Activated naive CD8-positive, alpha-beta T cell treated with anti-CD3 and anti-CD28 coated beads for 36 hours (primary cell): ENCODE data around the gene FNDC7. TPM values are rescaled to one million over a fixed set of nuclear protein-coding genes. Genes with fewer than 3 reads are reported as not detected.
A peak's percentile ranks its signal among the peaks of the same experiment; 100 is the strongest.
"Not testable (repeated sequence)": the region's sequence is repeated elsewhere in the genome, so short reads cannot be mapped to it uniquely, and the experiment has no call there.

ENCODE experiments used
- DNase-seq: peaks from one replicate; pipeline ENCODE4 v3.0.0; 2021
- H3K27ac Mint-ChIP-seq: one replicate; pipeline ENCODE4 v1.8.0; 2022; ENCODE audit warnings: mild to moderate bottlenecking, moderate library complexity, mixed read lengths
- H3K27me3 Mint-ChIP-seq: one replicate; pipeline ENCODE4 v1.8.0; 2022; ENCODE audit warnings: mild to moderate bottlenecking, mixed read lengths
- H3K36me3 Mint-ChIP-seq: one replicate; pipeline ENCODE4 v1.8.0; 2021; ENCODE audit warnings: mild to moderate bottlenecking, mixed read lengths
- H3K4me1 Mint-ChIP-seq: one replicate; pipeline ENCODE4 v1.8.0; 2021; ENCODE audit warnings: mixed read lengths
- H3K4me3 Mint-ChIP-seq: one replicate; pipeline ENCODE4 v1.8.0; 2022; ENCODE audit warnings: mild to moderate bottlenecking, moderate library complexity, mixed read lengths
- H3K9me3 Mint-ChIP-seq: one replicate; pipeline ENCODE4 v1.8.0; 2022; ENCODE audit warnings: mixed read lengths
- total RNA-seq, 2 experiments: library from RNA; stranded (reverse); gene quantifications; one replicate each; pipeline ENCODE4 v1.2.3, GENCODE V29; 2021

The FNDC7 gene, protein sequence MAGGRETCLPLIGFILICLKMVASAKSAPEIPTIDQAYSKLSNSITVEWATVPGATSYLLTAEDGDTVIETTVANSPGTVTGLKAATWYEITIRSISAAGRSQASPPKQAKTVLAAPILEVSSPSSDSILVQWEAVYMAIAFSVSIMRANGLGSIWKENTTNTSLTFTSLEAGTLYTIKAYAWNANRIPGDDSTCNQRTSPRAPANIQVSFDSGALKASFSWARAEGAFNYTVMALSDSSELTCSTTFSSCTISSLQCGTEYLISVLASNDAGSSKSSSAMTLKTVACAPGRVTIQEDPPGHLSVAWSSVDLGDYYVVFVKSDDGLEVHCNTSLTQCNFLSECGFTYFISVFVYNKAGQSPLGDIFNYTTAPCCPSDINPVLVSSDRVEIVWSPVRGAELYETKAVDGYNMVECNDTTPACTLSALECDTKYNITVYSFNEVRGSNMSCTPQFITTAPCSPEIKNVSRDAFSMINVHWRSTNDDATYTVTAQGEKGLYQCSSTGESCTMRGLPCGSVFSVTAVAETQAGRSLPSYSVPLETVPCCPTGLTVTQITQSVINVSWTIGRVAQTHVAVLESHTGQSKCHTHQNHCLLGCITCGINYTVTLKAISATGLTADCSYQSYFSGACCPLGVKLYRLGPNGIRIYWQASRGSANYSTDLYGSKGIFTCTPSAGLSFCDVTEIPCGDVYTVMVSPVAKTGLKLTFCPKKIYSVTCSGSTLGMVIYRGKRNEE
- not detected for total RNA-seq

DNA sequence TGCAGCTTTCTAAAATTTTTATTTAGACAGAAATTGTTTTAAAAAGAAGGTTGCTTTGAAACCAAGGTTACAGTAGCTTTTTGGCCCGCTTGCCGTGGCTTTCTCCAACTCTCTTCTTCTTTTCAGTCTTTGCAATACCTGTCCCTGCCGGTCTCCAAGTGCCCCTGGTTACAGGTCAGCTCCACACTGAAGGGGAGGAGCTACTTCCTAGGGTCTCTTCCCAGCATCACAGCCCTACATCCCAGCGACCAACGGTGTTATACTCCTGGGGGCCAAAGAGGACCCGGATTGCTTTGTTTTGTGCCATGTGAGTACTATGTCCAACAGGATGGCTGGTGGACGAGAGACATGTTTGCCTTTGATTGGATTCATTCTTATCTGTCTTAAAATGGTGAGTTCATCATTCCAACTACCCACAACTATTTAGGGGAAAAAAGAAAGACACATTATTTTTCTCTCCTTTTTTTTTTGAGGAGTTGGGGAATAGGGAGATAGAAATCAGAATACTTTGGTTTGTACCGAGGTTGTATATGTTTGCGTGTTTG lies at the start of gene FNDC7:
Gene FNDC7 (plus strand): TSS at position 303 of the 545 bp plus-strand sequence. CDS start 26 bp downstream, at position 329.
- DNase-seq = no peak
- no peaks in the 10 kb centered on the region for H3K9me3 Mint-ChIP-seq
- H3K27me3 Mint-ChIP-seq = no peaks in the 10 kb centered on the region
- no peaks in the 10 kb centered on the region for H3K4me1 Mint-ChIP-seq
- no peaks in the 10 kb centered on the region for H3K36me3 Mint-ChIP-seq
- no peak within 1 kb of the TSS for H3K27ac Mint-ChIP-seq
- no peak within 1 kb of the TSS for H3K4me3 Mint-ChIP-seq

- peak overlapping the region; percentile 97 for H3K27ac Mint-ChIP-seq
- no peak overlapping the region for H3K4me3 Mint-ChIP-seq
- no peak for DNase-seq
- no peaks in the 10 kb centered on the region for H3K9me3 Mint-ChIP-seq
- H3K36me3 Mint-ChIP-seq = peaks cover 12% of the 10 kb centered on the region
- H3K4me1 Mint-ChIP-seq = peaks cover 32% of the 10 kb centered on the region
- no peaks in the 10 kb centered on the region for H3K27me3 Mint-ChIP-seq
Observed at GRCh38 chr1:108663074-108663473, 49.6 kb upstream of the FNDC7 start.

DNA sequence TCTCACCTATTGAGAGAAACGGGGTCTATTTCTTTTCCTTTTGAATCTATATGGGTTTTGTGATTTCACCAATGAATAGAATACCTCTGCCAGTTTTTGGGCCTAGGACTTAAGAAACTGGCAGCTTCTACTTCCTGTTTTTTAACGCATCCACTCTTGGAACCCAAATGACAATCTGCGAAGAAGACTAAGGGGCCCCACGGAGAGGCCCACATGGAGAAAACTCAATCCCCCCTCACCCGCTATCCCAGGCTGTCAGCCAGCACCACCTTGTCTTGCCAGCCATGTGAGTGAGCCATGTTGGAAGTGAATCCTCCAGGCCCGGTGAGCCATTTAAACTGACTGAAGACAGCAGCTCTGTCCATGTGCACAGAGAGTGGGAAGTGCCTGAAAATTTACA lies 48.2 kb upstream of the FNDC7 start:
- Mint-ChIP-seq H3K4me1 (peaks cover 37% of the 10 kb centered on the region), H3K36me3 (peaks cover 10% of the 10 kb centered on the region), H3K27me3 (peaks cover 4% of the 10 kb centered on the region), H3K9me3 (peaks cover 3% of the 10 kb centered on the region), H3K4me3 (no peak overlapping the region), H3K27ac (no peak overlapping the region)
- DNase-seq = no peak

- Mint-ChIP-seq H3K27me3 (peaks cover 4% of the 10 kb centered on the region), H3K9me3 (peaks cover 3% of the 10 kb centered on the region), H3K36me3 (peaks cover 5% of the 10 kb centered on the region), H3K27ac (no peak overlapping the region), H3K4me1 (peaks cover 38% of the 10 kb centered on the region), H3K4me3 (no peak overlapping the region)
- DNase-seq = no peak
Observed at GRCh38 chr1:108665067-108665466, 47.6 kb upstream of the FNDC7 start.

GRCh38 chr1:108665771-108666170 lies 46.9 kb upstream of the FNDC7 start:
- peaks cover 3% of the 10 kb centered on the region for H3K9me3 Mint-ChIP-seq
- peaks cover 2% of the 10 kb centered on the region for H3K36me3 Mint-ChIP-seq
- H3K4me3 Mint-ChIP-seq = no peak overlapping the region
- H3K27ac Mint-ChIP-seq = no peak overlapping the region
- peaks cover 4% of the 10 kb centered on the region for H3K27me3 Mint-ChIP-seq
- no peak for DNase-seq
- peaks cover 36% of the 10 kb centered on the region for H3K4me1 Mint-ChIP-seq

GRCh38 chr1:108667422-108667821 lies 45.3 kb upstream of the FNDC7 start:
- H3K27me3 Mint-ChIP-seq, DNase-seq, H3K4me3 Mint-ChIP-seq, H3K9me3 Mint-ChIP-seq, H3K27ac Mint-ChIP-seq, H3K36me3 Mint-ChIP-seq: not testable (repeated sequence)
- H3K4me1 Mint-ChIP-seq = peaks cover 38% of the 10 kb centered on the region

GRCh38 chr1:108668777-108669176 lies 43.9 kb upstream of the FNDC7 start:
- Mint-ChIP-seq H3K9me3 (peaks cover 3% of the 10 kb centered on the region), H3K4me3 (peak overlapping the region; percentile 34), H3K27ac (peak overlapping the region; percentile 63), H3K36me3 (peaks cover 2% of the 10 kb centered on the region), H3K4me1 (peaks cover 30% of the 10 kb centered on the region), H3K27me3 (peaks cover 4% of the 10 kb centered on the region)
- DNase-seq = no peak

DNA sequence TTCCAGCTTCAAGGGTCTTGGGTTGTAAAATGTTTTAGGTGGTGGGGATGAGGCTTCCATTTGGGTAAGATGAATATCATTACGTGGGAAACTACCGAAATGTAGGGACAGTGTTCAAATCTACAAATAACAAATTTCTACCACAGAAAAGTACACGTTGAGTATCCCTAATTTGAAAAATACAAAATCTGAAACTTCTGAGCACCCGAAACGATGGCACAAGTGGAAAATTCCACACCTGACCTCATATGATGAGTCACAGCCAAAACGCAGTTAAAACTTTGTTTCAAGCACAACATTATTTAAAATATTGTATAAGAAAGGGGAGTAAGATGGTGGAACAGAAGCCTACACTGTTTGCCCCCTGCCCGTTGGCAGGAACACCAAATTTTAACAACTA lies 43.0 kb upstream of the FNDC7 start:
- no peak for DNase-seq
- H3K27me3 Mint-ChIP-seq = peaks cover 4% of the 10 kb centered on the region
- peaks cover 3% of the 10 kb centered on the region for H3K9me3 Mint-ChIP-seq
- peak overlapping the region; percentile 82 for H3K27ac Mint-ChIP-seq
- peaks cover 25% of the 10 kb centered on the region for H3K4me1 Mint-ChIP-seq
- H3K4me3 Mint-ChIP-seq = no peak overlapping the region
- H3K36me3 Mint-ChIP-seq = peaks cover 2% of the 10 kb centered on the region

DNA sequence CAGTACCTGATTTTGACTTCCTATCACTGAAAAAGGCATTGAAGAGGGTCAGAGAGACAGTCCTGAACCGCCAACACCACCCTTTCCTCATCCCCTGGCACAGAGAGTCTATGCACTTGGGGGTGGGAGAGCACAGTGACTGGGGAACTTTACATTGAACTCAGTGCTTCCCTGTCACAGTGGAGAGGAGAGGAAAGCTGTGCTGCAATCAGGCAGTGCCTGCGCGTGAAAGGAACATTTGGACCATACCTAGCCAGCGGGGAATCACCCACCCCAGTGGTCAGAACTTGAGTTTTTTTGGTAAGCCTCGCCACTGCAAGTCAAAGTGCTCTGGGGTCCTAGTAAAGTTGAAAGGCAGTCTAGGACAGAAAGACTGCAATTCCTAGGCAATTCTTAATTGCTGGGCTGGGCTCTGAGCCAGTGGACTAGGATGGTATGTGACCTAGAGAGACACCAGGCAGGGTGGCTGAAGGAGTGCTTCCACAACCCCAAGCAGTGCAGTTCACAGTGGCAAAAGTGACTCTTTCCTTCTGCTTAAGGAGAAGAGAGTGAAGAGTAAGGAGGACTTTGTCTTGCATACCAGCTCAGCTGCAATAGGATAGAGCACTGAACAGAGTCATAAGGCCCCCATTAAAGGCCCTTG lies 42.5 kb upstream of the FNDC7 start:
- no peaks in the 10 kb centered on the region for H3K36me3 Mint-ChIP-seq
- H3K27ac Mint-ChIP-seq = peak overlapping the region; percentile 82
- H3K4me1 Mint-ChIP-seq = peaks cover 23% of the 10 kb centered on the region
- H3K9me3 Mint-ChIP-seq = peaks cover 3% of the 10 kb centered on the region
- no peak for DNase-seq
- no peak overlapping the region for H3K4me3 Mint-ChIP-seq
- H3K27me3 Mint-ChIP-seq = peaks cover 4% of the 10 kb centered on the region

GRCh38 chr1:108671143-108671542 lies 41.6 kb upstream of the FNDC7 start:
- H3K36me3 Mint-ChIP-seq = no peaks in the 10 kb centered on the region
- DNase-seq = no peak
- peaks cover 3% of the 10 kb centered on the region for H3K9me3 Mint-ChIP-seq
- H3K27ac Mint-ChIP-seq = no peak overlapping the region
- peaks cover 4% of the 10 kb centered on the region for H3K27me3 Mint-ChIP-seq
- no peak overlapping the region for H3K4me3 Mint-ChIP-seq
- H3K4me1 Mint-ChIP-seq = peaks cover 23% of the 10 kb centered on the region

- H3K27ac Mint-ChIP-seq = no peak overlapping the region
- no peaks in the 10 kb centered on the region for H3K36me3 Mint-ChIP-seq
- DNase-seq = no peak
- H3K4me3 Mint-ChIP-seq = no peak overlapping the region
- peaks cover 10% of the 10 kb centered on the region for H3K4me1 Mint-ChIP-seq
- H3K9me3 Mint-ChIP-seq = no peaks in the 10 kb centered on the region
- peaks cover 3% of the 10 kb centered on the region for H3K27me3 Mint-ChIP-seq
Observed at GRCh38 chr1:108678706-108679105, 34.0 kb upstream of the FNDC7 start.

GRCh38 chr1:108679586-108680213 lies 33.0 kb upstream of the FNDC7 start:
- peaks cover 3% of the 10 kb centered on the region for H3K27me3 Mint-ChIP-seq
- H3K4me3 Mint-ChIP-seq = peak overlapping the region; percentile 14
- no peaks in the 10 kb centered on the region for H3K36me3 Mint-ChIP-seq
- H3K27ac Mint-ChIP-seq = peak overlapping the region; percentile 74
- peaks cover 10% of the 10 kb centered on the region for H3K4me1 Mint-ChIP-seq
- H3K9me3 Mint-ChIP-seq = no peaks in the 10 kb centered on the region
- no peak for DNase-seq

DNA sequence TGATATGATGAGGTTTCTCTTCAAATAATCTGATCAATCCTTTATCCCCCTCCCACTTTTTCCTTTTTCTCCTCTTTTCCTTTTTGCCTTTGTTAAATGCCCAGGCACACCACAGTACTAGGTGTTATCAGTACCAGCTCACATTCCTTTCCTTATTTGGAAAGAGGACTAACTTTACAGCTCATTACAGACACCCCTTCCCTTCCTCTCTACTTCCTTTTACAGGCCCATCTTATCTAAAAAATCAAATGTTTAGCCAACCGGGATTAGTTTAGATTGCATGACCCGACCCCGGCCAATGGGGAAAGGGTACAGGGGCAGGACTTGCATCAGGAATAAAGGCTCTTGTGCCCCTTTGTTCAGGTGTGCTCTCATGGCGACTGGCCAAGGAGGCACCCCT lies 31.0 kb upstream of the FNDC7 start:
- H3K36me3 Mint-ChIP-seq, H3K27me3 Mint-ChIP-seq, H3K4me3 Mint-ChIP-seq, DNase-seq, H3K27ac Mint-ChIP-seq, H3K9me3 Mint-ChIP-seq: not testable (repeated sequence)
- peaks cover 10% of the 10 kb centered on the region for H3K4me1 Mint-ChIP-seq

- Mint-ChIP-seq H3K27ac (no peak overlapping the region), H3K36me3 (peaks cover 4% of the 10 kb centered on the region), H3K27me3 (peaks cover 3% of the 10 kb centered on the region), H3K4me3 (no peak overlapping the region), H3K4me1 (peaks cover 11% of the 10 kb centered on the region), H3K9me3 (no peaks in the 10 kb centered on the region)
- DNase-seq = no peak
Observed at GRCh38 chr1:108685529-108685928, 27.2 kb upstream of the FNDC7 start.
